GM21423 (cell line): Measurements from ENCODE around the gene CEBPB.
A peak's percentile ranks its signal among the peaks of the same experiment; 100 is the strongest.
"Not testable (repeated sequence)": the region's sequence is repeated elsewhere in the genome, so short reads cannot be mapped to it uniquely, and the experiment has no call there.

Experiments used
- ATAC-seq: cut with Tn5 transposase; IDR thresholded peaks from one replicate; pipeline ENCODE4 v1.9.1; 2021; ENCODE audit warnings: mild to moderate bottlenecking, moderate library complexity; ENCODE audit not compliant: unreplicated experiment

The CEBPB gene

GRCh38 chr20:50190251-50191064 lies at the start of gene CEBPB:
TSS of gene CEBPB (plus strand) at chr20:50190830. CDS start at chr20:50191034, 204 bp downstream.
- ATAC-seq: peak; percentile 40

DNA sequence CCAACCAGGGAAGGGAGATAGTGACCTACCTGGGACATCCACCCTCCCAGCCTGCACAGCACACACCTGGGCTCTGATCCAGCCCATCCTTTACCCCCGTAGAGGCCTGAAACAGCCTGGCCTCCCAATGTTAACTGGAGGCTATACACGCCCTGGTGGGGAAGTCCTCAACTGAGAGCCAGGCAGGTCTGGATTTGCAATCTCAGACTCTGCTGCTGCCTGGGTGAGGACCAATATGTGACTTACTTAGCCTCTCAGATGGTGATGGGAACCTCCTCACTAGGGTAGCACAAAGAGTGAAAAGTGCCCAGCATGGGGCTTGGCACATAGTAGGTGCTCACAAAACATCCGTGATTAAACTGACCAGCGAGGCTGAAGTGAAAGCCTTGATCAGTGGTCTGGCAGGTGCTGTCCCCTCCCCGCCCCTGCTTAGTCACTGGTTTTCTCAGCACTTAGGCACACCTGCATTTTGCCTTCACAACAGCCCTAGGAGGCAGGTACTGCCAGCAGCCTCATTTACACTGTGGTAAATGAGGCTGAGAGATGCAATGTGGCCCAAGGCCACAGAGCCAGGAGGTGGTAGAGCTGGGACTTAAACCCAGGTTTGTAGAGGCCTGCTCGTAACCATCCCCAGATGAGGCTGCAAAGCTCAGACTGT lies 49.5 kb upstream of the CEBPB start:
- no peak for ATAC-seq

DNA sequence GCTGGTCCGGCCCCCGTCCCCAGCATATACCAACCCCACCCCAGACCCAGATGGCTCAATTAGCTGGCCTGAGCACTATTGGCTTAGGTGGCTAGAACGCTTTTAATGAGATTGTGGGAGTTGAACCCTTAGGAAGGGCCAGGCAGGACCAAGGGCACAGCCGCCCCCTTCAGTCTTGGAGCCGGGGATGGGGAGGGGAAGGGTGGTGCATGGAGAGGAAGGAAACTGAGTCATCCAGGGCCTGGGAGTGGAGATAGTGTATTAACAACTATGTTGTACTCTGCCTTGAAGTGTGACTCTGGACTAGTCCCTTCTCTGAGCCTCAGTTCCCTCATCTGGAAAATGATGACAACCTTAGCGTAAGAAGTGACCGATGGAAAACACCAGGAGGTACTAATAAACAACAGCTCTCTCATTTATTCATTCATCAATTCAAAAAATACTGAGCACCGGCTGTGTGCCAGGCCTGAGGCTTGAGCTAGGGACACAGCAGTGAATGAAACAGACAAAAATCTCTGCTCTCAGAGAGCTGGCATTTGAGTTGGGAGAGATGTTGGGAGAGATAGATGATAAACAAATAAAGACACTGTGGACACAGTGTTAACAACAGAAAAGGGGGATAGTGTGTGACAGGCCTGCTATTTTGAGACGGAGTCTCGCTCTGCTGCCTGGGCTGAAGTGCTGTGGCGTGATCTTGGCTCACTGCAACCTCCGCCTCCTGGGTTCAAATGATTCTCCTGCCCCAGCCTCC lies 48.6 kb upstream of the CEBPB start:
- no peak for ATAC-seq

DNA sequence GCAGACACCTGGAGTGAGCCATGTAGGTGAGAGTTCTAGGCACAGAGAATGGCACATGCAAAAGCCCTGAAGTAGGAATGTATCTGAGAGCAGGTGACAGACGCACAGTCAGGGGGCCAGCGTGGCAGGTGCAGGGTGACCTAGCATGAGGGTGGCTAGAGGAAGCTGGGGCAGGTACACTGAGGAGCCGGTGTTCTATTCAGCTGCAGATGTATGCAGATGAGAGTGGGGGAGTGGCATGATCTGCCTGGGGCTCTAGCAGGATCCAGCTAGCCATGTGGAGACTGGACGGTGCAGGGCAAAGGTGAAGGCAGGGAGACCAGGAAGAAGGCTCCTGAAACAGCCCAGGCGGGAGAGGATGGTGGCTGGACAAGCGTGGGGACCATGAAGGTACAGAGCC lies 47.8 kb upstream of the CEBPB start:
- ATAC-seq: no peak

DNA sequence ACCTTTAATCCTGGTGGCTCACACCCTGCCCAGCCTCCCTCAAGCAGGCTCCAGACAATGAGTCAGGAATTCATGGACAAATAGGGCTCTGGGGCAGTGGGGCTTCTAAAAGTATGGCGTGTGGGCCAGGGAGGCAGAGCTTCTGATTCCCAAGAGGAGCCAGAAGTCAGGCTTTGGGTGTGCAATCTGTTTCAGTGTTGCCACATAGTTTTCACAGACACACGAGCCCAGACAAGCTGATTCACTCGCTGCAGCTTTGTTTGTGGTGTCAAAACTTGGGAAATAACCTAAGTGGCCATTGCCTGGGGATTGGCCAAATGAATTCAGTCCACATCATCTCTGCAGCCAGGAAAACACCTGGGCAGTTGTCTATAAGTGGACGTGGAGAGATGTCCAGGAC lies 46.3 kb upstream of the CEBPB start:
- no peak for ATAC-seq

- ATAC-seq: no peak
These were observed 45.1 kb upstream of the CEBPB start for GRCh38 chr20:50145566-50145965.

- no peak for ATAC-seq
These were observed 44.4 kb upstream of the CEBPB start for GRCh38 chr20:50146214-50146613.

- no peak for ATAC-seq
These were observed 43.6 kb upstream of the CEBPB start for GRCh38 chr20:50146732-50147662.

DNA sequence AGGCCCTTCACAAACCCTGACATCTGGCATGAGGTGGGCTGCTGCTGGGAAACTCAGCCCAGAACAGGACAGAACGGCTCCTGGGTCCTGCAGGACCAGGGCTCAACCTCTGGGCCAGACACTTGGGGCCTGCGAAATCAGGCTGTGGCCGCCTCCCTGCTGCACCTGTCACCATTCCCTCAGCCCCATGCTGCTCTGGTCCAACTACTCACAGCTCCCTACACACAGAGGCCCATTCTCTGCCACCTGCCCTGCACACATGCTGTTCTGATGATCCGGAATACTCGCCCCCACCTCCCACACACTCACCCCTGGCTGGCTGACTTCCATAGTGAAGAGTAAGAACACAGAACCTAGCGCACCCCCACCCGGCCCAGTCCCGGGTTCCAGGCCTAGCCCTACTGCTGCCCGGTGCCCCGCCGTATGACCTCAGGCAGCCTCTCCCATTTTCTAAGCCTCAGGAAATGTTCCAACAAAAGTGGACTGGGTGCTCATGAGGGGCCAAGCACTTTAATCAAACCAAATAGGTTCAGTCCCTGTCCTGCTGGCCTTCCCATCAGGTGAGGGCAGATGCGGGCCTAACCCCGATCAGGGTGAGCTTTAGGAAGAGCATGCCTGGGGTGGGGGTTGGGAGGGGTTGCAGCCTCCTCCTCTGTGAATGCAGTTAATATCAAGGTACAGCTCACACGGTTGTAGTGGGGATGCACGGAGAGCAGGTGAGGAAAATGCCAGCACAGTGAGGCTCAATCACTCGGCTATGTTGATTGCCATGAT lies 41.0 kb upstream of the CEBPB start:
- no peak for ATAC-seq

DNA sequence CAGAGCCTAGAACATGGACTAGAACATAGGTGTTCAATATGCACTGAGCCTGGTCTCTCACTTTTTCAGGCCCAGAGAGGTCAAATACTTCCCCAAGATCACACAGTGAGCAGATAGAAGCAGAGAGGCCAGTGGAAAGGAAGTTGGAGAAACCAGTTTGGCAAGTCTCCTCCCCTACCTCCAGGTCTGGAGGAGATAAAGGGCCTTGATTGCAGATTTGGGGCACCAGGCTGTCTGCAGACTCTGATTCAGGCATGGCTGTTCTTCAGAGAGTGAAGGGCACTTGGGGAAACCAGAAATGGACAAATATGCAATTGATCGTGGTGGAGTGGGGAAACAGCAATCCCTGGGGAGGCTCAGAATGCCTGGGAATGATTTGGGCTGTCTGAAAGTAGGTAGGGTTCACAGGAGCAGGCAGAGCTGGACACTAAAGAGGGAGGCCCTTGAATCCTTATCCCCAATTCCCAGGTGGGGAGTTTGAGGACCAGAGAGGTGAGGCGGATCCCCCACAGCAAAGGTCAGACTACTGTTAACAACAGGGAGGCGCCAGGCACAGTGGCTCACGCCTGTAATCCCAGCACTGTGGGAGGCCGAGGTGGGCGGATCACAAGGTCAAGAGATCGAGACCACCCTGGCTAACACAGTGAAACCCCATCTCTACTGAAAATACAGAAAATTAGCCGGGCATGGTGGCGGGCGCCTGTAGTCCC lies 39.4 kb upstream of the CEBPB start:
- no peak for ATAC-seq

- ATAC-seq: no peak
These were observed 38.1 kb upstream of the CEBPB start for GRCh38 chr20:50152394-50153152.

DNA sequence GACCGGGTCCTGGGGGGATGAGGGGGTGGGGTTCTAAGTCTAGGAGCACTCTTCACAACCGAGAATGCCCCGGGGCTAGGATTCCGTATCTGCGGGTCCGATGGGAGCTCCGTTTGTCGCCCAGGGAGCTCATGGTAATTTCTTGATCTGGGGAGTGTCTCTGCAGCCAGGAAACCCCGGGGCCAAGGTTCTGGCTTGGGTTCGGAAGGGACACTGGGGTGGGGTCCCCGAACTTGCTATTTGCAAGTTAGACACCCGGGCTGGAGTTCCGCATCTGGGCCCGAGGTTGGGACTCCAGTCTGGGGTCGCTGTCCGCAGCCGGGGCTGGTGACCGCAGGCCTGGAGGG lies 37.5 kb upstream of the CEBPB start:
- no peak for ATAC-seq

- ATAC-seq: peak; percentile 89
These were observed 36.9 kb upstream of the CEBPB start, which contains the start of gene PEDS1 for GRCh38 chr20:50153500-50154377. TSS of gene PEDS1 (minus strand) at chr20:50153723. CDS start at chr20:50153637, 86 bp downstream.

GRCh38 chr20:50161494-50161893 lies 29.1 kb upstream of the CEBPB start:
- not testable (repeated sequence) for ATAC-seq

DNA sequence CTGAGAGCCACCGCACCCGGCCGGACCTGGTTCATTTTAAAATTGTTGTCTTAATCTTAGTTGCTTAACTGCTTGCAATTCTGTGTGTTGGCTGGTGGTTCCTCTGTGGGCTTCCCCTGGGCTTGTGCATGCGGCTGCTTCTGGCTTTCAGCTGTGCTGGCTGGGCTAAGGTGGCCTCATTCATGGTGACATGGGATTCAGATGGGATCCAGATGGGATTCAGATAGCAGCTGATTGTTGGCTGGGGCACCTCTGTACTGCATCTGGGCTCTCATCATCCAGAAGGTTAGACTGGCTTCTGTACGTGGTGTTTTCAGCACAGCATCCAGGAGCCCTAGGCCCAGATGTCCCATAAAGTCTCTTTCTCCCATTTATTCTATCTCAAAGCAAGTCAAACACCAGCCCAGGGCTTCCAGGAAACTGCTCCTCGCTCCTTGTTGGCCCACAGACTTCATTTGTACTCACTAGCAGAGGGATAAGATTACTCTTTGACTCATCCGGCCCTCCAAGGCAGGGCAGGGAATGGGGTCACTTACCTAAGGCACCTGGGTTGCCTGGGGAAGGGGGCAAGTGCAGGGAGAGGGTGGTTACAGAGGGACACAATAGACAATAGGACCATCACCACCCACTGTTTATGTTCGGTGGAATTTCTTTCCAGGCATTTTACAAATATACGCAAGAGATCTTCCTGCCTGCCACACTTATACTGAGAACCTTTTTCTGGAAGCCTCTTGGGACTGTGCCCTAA lies 26.9 kb upstream of the CEBPB start:
- no peak for ATAC-seq

GRCh38 chr20:50165684-50166554 lies 24.7 kb upstream of the CEBPB start:
- ATAC-seq: peak; percentile 91
